RWPE2 (cell line): ENCODE data around the gene TAS2R46.

Experiments
- ATAC-seq: fragments of 200-7000 bp; cut with Tn5 transposase; 3 replicates; pipeline ENCODE4 v1.9.1; 2021; ENCODE audit warnings: low read depth
- DNase-seq: peaks from one replicate; pipeline ENCODE4 v3.0.0-alpha.2; 2020; ENCODE audit warnings: low spot score
- H3K27ac ChIP-seq: fragments of 450-650 bp; 2 replicates; pipeline ENCODE4 v1.5.1; 2017; ENCODE audit warnings: mild to moderate bottlenecking; ENCODE audit not compliant: poor library complexity, severe bottlenecking
- H3K27me3 ChIP-seq: fragments of 250-450 bp; sonication (Bioruptor Pico); 2 replicates; pipeline ENCODE4 v1.5.1; 2021; ENCODE audit warnings: mild to moderate bottlenecking, moderate library complexity; ENCODE audit not compliant: insufficient read depth, poor library complexity, severe bottlenecking
- H3K36me3 ChIP-seq: fragments of 250-450 bp; sonication (Bioruptor Pico); 2 replicates; pipeline ENCODE4 v1.5.1; 2020; ENCODE audit warnings: low read depth, mild to moderate bottlenecking, moderate library complexity
- H3K4me1 ChIP-seq: fragments of 250-450 bp; sonication (Bioruptor Pico); 2 replicates; pipeline ENCODE4 v1.5.1; 2021; ENCODE audit warnings: mild to moderate bottlenecking, moderate library complexity; ENCODE audit not compliant: insufficient read depth, poor library complexity, severe bottlenecking
- H3K4me3 ChIP-seq: fragments of 250-450 bp; sonication (Bioruptor Pico); 2 replicates; pipeline ENCODE4 v1.5.1; 2021; ENCODE audit warnings: mild to moderate bottlenecking, moderate library complexity; ENCODE audit not compliant: severe bottlenecking
- H3K9me3 ChIP-seq: fragments of 250-450 bp; sonication (Bioruptor Pico); 2 replicates; pipeline ENCODE4 v1.5.1; 2021; ENCODE audit warnings: mild to moderate bottlenecking, moderate library complexity; ENCODE audit not compliant: severe bottlenecking
- CTCF ChIP-seq: fragments of 450-650 bp; IDR thresholded peaks from one replicate; pipeline ENCODE4 v1.5.1; 2017; ENCODE audit warnings: mild to moderate bottlenecking, moderate library complexity; ENCODE audit not compliant: poor library complexity, severe bottlenecking

The TAS2R46 gene

DNA sequence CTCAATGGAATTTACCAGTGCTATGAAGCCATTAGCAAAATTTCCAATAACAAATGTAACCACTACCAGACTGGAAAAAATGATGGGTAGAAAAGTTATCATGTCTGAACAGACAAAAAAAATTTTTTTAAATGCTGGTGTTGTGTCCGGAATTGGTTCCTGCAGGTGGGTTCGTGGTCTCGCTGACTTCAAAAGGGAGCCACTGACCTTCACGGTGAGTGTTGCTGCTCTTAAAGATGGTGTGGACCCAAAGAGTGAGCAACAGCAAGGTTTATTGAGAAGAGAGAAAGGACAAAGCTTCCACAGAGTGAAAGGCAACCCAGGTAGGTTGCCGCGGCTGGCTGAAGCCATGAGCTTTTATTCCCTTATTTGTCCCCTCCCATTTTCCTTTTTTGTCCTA, 30.0 kb upstream of the TAS2R46 start, which contains the start of gene TAS2R43:
Gene TAS2R43, minus strand, starts transcription at position 186 of the 400 bp plus-strand sequence. Its CDS starts 84 bp downstream, at position 102.
- no peaks in the 10 kb centered on the region for H3K9me3 ChIP-seq

DNA sequence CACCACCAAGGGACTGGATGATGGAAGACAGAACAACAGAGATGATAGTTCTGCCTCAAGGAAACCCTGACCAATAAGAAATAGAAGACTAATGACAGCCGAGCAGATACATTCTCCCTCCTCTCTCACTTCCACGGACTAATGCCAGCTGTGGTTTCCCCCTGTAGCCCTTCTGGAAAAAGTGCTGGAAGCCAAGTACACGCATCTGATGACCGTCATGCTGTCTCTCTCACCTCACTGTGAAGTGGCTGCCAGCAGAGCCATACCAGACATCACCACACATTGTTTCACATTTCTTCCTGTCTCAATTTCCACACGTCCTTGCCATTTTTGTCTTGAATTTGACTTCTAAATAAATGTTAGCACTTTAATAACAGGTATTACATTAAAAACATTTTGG, 27.2 kb upstream of the TAS2R46 start:
- no peaks in the 10 kb centered on the region for H3K4me1 ChIP-seq
- no peaks in the 10 kb centered on the region for H3K27me3 ChIP-seq
- DNase-seq, result no peak
- no peaks in the 10 kb centered on the region for H3K9me3 ChIP-seq
- no peak overlapping the region for H3K4me3 ChIP-seq
- no peak for ATAC-seq
- no peak overlapping the region for H3K27ac ChIP-seq
- H3K36me3 ChIP-seq, result no peaks in the 10 kb centered on the region
- TF ChIP-seq CTCF, result no peak

More for the DNA sequence above, 30.0 kb upstream of the TAS2R46 start, which contains the start of gene TAS2R43:
- Histone ChIP-seq H3K27ac (no peak within 1 kb of the TSS), H3K4me1 (no peaks in the 10 kb centered on the region), H3K4me3 (no peak within 1 kb of the TSS), H3K27me3 (no peaks in the 10 kb centered on the region), H3K36me3 (no peaks in the 10 kb centered on the region)
- no peak for ATAC-seq
- no peak for DNase-seq
- no peak for TF ChIP-seq CTCF

DNA sequence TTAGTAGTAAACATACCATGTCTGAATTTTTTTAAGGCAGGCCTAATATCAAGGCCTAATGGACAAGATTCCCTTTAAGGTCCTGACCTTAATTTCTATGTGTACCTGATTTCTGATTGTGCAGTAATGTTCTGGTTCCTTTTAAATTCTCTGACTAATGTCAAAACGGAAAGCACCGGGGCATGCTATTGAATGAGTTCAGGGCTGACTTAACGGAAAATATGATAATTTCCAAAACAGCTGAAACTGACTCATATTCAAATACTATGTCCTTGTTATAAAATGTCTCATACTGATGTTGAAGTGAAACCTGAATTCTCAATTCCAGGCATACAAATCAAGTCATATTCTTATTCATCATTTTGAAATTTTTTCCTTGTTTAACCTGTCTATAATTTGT, 23.3 kb upstream of the TAS2R46 start:
- Histone ChIP-seq H3K9me3 (no peaks in the 10 kb centered on the region), H3K4me3 (no peak overlapping the region), H3K27me3 (no peaks in the 10 kb centered on the region), H3K36me3 (no peaks in the 10 kb centered on the region), H3K4me1 (no peaks in the 10 kb centered on the region), H3K27ac (no peak overlapping the region)
- no peak for TF ChIP-seq CTCF
- ATAC-seq, result no peak
- DNase-seq, result no peak

- Histone ChIP-seq H3K4me3 (no peak overlapping the region), H3K4me1 (no peaks in the 10 kb centered on the region), H3K27me3 (no peaks in the 10 kb centered on the region), H3K27ac (no peak overlapping the region), H3K9me3 (no peaks in the 10 kb centered on the region), H3K36me3 (no peaks in the 10 kb centered on the region)
- no peak for DNase-seq
- no peak for TF ChIP-seq CTCF
- ATAC-seq, result no peak
These were observed 19.9 kb upstream of the TAS2R46 start for GRCh38 chr12:11081987-11082386.

DNA sequence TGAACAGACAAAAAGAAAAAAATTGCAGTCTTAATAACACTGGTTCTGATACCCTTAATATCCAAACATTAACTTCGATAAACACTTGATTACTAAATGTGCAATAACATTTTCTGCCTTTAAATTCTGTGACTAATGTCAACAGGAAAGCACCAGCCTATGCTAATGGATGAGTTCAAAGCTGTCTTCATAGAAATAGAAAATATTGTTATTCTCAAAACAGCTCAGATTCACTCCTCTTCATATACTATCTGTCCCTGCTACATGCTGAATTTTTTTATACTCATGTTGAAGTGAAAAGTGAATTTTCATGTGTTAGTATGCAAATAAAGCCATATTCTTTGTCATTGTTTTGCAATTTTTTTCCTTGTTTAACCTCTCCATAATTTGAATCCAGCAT, 16.2 kb upstream of the TAS2R46 start:
- no peak overlapping the region for H3K4me3 ChIP-seq
- no peak for TF ChIP-seq CTCF
- no peaks in the 10 kb centered on the region for H3K36me3 ChIP-seq
- H3K4me1 ChIP-seq, result no peaks in the 10 kb centered on the region
- H3K27me3 ChIP-seq, result no peaks in the 10 kb centered on the region
- ATAC-seq (no peak), DNase-seq (no peak)
- no peaks in the 10 kb centered on the region for H3K9me3 ChIP-seq
- no peak overlapping the region for H3K27ac ChIP-seq
